Measurements from ENCODE around the gene TDP1.
"Not testable (repeated sequence)": the region's sequence is repeated elsewhere in the genome, so short reads cannot be mapped to it uniquely, and the experiment has no call there.

Gene TDP1

DNA sequence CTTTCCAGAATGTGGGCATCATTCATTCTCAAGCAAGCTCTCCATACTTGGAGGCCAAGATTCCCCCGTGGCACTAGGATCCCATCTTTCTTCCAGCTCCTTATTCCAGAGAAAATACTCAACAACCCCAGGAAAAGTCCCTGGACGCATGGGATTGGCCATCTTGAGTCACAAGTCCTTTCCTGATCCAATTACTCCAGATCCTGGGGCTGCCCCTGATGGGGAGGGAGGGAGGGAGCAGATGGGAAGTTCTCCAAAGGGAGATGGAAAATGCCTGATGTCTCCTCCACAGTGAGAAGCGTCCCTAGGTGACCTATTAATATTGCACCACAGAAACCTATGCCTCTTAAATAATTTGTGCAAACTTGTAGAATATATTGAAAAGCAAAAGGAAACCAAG, 93.7 kb downstream of the TDP1 start:
- DNase-seq (ENCODE audit: low read depth in 2 of 2): no peak

DNA sequence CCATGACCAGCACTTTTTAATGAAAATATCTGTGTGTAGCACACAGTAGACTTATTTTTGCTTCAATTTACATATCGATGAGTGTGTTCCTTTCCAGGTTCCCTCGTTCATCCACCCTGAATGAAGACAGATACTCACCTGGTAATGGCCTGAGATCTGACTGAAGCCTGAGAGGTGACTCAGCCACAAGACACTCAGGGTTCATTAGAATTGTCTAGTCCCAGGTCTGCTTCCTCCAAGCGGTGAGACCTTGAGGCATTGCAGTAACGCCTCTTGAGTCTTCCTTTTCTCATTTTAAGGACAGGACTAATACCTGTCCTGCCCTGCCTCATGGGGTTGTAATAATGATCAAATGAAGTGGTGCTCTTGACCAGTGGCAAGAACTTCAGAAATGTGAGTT, 94.5 kb downstream of the TDP1 start:
- no peak for DNase-seq (ENCODE audit: low read depth in 2 of 2)

DNA sequence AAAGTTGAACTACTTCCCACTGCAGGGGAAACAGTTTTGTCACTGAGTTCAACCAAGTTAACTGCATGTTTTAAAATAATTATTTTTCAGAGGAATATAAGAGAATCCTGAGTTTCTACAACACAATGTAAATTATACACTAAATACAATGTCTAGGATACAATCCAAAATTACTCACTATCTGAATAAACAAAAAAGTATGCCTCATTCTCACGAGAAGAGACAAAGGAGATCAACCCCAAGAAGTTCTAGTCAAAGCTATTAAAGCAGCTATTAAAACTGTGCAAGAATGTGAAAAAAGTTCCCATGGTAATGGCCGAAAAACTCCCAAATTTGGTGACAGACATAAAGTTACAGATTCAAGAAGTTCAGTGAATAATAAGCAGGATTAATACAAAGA, 97.3 kb downstream of the TDP1 start:
- no peak for DNase-seq (ENCODE audit: low read depth in 2 of 2)

DNA sequence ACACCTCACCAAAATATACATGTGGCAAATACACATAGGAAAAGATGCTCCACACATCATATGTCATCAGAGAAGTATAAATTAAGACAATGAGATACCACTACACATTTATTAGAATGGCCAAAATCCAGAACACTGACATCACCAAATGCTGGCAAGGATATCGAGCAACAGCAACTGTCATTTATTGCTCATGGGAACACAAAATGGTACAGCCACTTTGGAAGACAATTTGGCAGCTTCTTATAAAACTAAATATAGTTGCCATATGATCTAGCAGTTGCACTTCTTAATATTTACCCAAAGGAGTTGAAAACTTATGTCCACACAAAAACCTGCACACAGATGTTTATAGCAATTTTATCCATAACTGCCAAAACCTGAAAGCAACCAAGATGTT, 99.1 kb downstream of the TDP1 start:
- DNase-seq (ENCODE audit: low read depth in 2 of 2): no peak

DNA sequence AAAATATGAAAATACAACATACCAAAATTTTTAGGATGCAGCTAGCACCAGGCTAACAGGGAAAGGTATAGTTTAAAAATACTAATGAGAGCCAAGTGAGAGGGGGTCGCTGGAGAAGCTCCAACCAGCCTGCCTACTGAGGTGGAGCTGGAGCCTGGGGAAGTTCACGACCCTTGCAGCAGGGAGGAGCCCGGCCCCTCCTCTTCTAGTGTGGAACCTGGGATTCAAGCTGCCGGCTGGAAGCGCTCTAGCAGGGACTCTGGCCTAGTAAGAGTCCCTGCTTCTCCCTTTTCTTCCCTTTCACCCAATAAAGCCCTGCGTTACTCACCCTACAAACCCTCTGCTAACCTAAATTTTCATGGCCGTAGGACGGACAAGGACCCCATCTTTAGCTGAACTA, 101.1 kb downstream of the TDP1 start:
- no peak for DNase-seq (ENCODE audit: low read depth in 2 of 2)

DNA sequence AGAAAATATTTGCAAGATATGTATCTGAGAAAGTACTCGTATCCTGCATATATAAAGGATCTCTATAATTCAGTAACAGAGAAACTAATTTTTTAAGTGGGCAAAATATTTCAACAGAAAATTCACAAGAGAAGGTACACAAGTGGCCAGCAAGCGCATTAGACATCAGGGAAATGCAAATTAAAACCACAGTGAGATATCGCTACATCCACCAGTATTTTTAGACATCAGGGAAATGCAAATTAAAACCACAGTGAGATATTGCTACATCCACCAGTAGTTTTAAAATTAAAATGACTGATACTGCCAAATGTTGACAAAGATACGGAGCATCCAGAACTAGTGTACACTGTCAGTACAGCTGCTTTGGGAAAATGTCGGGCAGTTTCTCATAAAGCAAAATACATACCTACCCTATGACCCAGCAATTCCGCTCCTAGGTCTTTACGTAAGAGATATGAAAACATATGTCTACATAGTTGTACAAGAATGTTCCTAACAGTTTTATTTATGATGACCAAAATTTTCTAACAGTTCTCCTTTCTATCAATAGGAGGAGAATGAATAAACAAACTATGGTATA, 103.2 kb downstream of the TDP1 start:
- no peak for DNase-seq (ENCODE audit: low read depth in 2 of 2)

DNA sequence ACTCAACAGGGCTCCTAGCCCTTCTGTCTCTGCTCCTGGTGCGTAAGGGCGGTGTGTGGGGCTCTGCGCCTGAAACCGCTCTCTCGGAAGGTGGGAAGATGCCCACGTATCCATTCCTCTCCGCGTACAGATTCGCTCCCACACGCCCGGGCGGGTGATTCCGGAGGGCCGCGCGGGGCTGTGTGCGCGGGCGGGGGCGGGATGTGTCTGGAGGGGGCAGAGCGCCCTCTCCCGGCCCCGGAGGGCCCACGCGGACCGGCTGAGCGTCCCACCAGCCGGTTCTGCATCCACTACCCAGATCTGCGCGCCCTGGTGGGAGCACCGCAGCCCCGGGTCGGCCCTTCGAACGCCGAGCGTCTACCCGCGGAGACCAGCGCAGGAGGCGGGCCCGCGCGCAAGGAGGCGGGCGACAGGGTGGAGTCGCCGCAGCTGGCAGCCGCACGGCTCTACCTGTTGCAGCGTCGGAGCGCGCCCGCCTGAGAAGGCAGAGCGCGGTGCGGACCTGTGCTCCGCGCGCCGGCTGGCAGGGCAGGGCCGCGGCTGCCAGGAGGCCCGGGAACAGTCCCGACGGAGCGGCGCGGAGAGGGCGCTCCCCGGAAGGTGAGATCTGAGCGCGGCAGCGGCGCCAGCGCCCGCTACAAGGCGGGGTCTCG, 104.7 kb downstream of the TDP1 start:
- no peak for DNase-seq (ENCODE audit: low read depth in 2 of 2)

DNA sequence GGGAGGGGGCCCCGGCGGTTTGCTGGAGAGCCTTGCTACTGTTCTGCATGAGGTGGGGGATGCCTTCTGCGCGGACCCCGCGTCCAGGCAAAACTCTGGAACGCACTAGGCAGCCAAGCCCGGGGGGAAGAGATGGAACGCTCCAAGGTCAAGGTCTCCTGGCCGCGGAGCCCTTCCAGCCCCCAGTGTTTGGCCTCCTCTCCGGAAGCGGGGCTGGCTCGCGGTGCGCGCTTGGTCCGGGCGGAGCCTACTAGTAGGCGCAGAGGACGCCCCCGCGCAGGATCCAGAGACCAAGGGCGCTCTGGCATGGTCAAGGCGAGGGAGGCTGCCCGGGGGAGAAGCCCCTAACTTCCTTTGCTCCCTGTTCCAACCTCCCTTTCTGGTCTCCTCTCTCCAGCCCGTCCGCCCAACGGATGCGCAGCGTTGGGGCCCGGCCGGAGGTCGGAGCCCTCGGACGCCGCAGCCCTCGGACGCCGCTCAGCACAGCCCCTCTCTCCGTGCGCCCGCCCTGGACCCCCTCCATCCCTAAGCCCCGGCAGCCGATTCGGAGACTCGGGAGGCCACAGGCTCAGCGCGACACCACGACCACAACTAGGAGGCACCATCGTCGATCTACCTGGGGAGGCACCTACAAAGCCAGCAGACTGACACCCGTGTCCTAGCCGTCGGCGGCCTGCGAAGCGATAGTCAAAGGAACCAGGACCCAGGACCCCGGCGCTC, 105.4 kb downstream of the TDP1 start:
- no peak for DNase-seq (ENCODE audit: low read depth in 2 of 2)

DNA sequence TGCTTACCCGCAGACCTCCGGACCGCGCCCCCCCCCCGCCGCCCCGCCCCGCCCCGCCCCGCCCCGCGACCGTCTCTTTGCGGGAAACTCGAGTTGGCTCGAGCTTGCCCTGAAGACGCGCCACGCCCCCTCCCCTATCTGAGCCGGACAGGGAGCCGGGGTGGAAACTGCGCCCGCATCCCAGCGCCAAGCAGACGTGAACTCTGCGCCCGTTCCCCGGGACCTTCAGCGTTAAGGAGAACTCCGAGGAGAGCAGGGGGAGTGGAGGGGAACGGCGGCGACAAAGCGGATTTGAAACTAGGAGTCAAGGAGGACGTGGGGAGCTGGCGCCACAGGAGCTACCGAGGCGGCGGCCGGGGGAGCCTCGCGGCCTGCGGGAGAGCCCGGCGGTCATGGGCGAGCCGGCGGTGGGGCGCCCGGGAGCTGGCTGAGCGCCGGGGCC, 106.0 kb downstream of the TDP1 start, which contains the start of gene KCNK13:
KCNK13 (plus strand) TSS at position 310 of the 442 bp plus-strand sequence. CDS start 212 bp downstream, outside the sequence.
- no peak for DNase-seq (ENCODE audit: low read depth in 2 of 2)

DNA sequence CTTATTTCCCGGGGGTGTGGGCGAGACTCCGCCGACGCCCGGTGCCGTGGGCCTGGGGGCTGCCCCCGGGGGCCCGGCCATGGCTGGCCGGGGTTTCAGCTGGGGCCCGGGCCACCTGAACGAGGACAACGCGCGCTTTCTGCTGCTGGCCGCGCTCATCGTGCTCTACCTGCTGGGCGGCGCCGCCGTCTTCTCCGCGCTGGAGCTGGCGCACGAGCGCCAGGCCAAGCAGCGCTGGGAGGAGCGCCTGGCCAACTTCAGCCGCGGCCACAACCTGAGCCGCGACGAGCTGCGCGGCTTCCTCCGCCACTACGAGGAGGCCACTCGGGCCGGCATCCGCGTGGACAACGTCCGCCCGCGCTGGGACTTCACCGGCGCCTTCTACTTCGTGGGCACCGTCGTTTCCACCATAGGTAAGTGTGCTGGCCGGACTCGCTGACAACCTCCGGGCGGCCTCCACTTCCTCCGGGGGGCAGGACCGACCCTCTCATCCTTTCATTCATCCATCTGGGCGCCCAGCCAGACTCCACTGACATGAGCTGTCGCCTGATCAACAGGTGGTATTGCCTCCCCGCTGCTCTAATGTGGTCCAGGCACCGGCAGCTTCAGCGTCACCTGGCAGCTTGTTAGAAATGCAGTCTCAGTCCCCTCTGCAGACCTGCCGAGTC, 106.5 kb downstream of the TDP1 start:
- DNase-seq (ENCODE audit: low read depth in 2 of 2): no peak

DNA sequence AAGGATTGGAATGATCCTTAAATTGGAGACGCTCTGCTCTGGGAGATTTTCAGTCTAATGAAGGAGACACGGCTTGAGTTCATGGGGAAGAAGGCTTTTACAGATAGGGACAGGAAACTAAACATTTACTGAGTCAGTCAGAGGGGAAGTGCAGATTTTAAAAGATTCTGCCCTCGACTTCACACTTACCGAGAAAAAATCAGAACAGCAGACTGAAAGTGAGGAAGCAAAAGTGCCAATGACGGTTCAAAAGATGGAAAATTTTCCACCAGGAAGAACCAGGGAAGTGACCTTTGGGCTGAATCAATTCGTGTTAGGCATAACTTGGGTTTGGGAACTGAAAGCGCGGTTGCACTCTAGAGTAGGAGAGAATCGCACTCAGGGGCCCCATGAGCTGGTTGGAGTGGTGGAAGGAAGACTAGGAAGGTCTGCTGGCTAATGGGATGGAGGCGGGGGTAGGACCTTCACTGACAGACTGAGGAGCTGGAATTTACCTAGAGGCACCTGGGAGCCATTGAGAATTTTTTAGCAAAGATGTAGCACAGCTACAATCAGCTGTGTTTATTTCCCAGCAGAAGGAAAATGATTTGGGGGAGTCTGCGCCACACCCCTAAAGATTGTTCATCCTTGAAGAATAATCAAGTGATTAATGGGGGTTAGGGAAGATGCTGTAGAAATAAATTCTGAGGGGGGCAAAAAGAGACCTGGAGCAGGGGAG, 107.3 kb downstream of the TDP1 start:
- no peak for DNase-seq (ENCODE audit: low read depth in 2 of 2)

DNA sequence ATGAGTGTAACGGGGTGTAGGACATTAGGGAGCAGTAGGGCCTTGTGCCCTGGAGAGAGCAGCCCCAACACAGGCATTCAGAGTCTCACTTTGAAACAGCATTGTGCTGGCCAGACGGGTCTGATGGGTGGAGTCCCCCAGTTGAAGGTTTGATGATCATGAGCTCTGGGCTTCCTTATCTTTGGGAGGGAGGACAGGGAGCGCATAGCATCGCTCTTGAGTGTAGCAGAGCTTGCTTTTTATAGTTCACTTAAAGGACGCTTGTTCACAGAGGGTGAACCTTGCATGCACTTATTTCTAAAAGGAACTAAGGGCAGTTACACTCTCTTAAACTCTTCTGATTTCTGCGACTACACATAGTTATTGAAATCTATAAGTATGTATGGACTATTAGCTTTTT, 116.6 kb downstream of the TDP1 start:
- DNase-seq (ENCODE audit: low read depth in 2 of 2): no peak

DNA sequence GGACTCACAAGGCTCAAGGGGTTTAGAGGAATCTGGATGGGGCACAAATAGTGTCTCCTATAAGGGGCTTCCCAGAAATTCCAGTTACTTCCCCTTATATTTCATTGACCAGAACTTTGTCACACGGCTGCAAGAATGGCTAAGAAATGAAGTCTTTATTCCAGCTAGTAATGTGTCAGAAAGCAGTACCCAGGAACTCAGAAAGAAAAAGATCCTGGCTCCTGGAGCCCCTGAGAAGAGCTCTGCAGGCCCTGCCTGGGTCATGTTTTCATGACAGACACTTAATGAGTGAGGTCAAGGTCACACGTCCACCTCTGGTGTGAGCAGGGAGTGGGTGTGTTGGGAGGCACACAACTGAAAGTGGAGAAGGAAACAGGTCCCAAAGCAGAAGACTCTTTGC, 123.8 kb downstream of the TDP1 start:
- DNase-seq (ENCODE audit: low read depth in 2 of 2): no peak

DNA sequence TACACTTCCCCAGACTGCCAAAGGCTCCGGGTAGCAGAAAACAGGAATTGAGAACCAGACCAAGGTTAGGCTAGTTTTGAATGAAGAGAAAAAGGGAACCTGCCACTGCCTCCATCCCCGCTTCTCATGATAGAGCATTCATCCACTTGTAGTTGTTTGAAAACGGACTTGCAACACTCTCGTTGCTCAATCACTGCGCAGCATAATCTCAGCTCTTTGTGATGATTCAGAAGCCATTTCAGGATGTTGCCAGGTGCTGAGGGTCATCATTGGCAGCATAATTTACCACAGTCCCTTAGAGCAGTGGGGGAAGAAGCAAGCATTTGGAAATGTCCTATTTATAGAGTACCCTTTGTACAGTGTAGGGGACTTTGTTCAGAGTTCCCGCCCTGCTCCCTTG, 131.7 kb downstream of the TDP1 start:
- no peak for DNase-seq (ENCODE audit: low read depth in 2 of 2)

DNA sequence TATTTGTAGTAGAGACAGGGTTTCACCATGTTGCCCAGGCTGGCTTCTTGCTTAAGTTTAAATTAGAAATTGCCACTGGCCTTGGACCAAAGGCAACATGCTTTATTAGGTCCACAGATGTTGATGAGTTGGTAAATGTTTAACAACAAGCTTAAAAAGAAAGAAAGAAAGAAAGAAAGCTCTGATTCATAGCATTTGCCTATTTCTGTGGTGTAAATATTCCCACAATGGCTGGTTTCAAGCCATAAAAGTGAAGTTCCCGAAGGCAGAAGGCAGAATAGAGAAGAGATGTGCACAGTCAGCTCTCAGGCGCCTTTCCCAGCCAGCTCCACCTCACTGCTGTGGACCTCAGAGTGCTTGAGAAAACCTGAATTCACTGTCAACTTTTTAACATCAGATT, 132.4 kb downstream of the TDP1 start:
- no peak for DNase-seq (ENCODE audit: low read depth in 2 of 2)

DNA sequence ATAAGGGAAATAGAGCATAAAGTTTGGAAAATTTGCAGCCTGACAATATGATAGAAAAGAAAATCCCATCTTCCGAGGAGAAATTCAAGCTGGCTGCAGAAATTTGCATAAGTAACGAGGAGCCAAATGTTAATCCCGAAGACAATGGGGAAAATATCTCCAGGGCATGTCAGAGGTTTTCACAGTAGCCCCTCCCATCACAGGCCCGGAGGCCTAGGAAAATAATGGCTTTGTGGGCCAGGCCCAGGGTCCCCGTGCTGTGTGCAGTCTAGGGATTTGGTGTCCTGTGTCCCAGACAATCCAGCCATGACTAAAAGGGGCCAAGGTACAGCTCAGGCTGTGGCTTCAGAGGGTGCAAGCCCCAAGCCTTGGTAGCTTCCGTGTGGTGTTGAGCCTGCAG, 133.8 kb downstream of the TDP1 start:
- not testable (repeated sequence) for DNase-seq (ENCODE audit: low read depth in 2 of 2)

DNA sequence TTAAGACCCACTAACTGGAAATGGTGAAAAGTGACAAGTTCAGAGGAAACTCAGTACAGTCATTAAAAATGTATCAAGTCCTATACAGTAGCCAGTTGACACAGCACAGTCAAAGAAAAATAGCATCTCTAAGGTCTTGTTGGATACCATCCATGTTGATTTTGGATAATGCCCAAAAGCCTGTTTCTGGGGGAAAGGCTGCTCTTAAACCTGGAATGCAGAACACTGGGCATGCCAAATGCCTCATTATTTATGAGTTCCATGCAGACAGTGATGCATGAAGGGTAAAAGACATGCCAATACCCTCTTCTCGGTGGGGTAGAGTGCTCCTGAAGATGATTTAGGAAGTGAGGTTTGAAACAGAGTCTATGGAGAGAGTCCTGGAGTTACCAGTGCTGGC, 135.7 kb downstream of the TDP1 start:
- peak; percentile 16 to 24 for DNase-seq (ENCODE audit: low read depth in 2 of 2)

DNA sequence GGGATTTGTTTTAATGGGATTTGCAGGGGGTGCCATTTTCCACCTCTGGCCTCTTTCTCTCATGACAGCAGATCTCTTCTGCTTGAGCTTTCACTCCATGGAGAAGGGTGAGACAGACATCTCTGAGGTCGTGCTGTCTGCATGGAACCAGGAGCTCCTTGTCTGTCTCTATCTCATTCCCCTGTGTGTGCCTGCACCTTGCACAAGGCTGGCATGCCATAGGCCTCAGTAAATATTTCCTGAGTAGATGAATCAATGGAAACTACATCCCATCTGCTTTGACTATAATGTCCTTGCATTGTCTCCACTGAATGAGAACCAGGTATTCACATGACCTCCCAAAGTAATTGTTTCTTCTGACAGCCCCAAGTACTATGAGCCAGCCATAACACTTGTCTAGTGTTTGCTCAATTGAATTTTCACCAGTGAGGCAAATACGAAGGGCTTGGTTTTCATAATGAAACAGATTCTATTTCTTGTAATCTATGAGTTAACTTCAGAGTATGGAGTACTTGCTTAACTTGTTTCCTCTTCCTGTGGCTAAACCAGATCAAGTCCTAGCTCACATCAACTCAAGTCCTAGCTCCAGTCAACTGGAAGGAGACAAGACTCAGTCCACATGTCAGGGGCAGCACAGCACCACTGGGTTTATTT, 138.3 kb downstream of the TDP1 start:
- DNase-seq (ENCODE audit: low read depth in 2 of 2): no peak

Measured in fibroblast of skin of left biceps (primary cell).